Heart left ventricle (tissue), 13 donors: Measurements from ENCODE around the gene PRSS33.

Experiments used
- POLR2A ChIP-seq, 2 donors: fragments of 450-650 bp; IDR thresholded peaks; one replicate each; pipeline ENCODE4 v1.6.1; 2017; ENCODE audit warnings: antibody characterized with exemption in 2 of 2, mild to moderate bottlenecking in 2 of 2, moderate library complexity in 2 of 2
- TF ChIP-seq, protein P1 (sequence below), 12 donors: fragments of 200-600 bp; sonication (generic) in 4 of 12; IDR thresholded peaks; one replicate each; pipeline versions ENCODE4 v1.5.0 to v1.8.0; 2018 to 2022; ENCODE audit warnings: antibody characterized with exemption in 12 of 12, mild to moderate bottlenecking in 5 of 12
- donor health status: ischemic (EF 13 %, LVEDD 7.1; RV severe dilation, severe dysfunction).
- donor health status: DM: no; HTN: yes; CAD: no.
- donor health status: DM: no; HTN: no; CAD: no.
- donor health status: ischemic (EF 25% LVEDD 6.9; RV normal size, moderate dysfunction).
- donor health status: ischemic (EF 25% LVEDD 5.7; RV mildly dilated, moderate dysfunction).
- donor health status: ischemic (EF 35%, LVEDD 5.7; RV mildly dilated, moderate dysfunction).
- donor health status: nonischemic (EF 11% LVEDD 7.7; RV severe dilation, severe dysfunction).
- donor health status: DM: yes; HTN: yes; CAD: no.
- donor health status: PGD.
- donor health status: ischemic (EF 29% LVEDD 5.4; RV normal size, mild dysfunction).
- donor health status: nonischemic (EF 23%, LVEDD 6.1; RV moderate dilation, normal function).

DNA sequence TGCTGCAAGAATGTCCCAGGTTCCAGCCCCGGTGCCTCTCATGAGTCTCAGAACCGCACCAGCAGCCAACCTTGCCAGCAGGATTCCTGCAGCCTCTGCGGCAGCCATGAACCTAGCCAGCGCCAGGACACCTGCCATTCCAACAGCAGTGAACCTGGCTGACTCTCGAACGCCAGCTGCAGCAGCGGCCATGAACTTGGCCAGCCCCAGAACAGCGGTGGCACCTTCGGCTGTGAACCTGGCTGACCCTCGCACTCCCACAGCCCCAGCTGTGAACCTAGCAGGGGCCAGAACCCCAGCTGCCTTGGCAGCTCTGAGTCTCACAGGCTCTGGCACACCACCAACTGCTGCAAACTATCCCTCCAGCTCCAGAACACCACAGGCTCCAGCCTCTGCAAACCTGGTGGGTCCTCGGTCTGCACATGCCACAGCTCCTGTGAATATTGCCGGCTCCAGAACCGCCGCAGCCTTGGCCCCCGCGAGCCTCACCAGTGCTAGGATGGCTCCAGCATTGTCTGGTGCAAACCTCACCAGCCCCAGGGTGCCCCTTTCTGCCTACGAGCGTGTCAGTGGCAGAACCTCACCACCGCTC is 20.1 kb downstream of the PRSS33 start:
- TF ChIP-seq, protein P1, sequence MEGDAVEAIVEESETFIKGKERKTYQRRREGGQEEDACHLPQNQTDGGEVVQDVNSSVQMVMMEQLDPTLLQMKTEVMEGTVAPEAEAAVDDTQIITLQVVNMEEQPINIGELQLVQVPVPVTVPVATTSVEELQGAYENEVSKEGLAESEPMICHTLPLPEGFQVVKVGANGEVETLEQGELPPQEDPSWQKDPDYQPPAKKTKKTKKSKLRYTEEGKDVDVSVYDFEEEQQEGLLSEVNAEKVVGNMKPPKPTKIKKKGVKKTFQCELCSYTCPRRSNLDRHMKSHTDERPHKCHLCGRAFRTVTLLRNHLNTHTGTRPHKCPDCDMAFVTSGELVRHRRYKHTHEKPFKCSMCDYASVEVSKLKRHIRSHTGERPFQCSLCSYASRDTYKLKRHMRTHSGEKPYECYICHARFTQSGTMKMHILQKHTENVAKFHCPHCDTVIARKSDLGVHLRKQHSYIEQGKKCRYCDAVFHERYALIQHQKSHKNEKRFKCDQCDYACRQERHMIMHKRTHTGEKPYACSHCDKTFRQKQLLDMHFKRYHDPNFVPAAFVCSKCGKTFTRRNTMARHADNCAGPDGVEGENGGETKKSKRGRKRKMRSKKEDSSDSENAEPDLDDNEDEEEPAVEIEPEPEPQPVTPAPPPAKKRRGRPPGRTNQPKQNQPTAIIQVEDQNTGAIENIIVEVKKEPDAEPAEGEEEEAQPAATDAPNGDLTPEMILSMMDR (IDR thresholded peaks at IDR 0.05): no peak
- no peak for TF ChIP-seq POLR2A (IDR thresholded peaks at IDR 0.05)
